ENCODE results near the gene LIG3.

Gene LIG3

DNA sequence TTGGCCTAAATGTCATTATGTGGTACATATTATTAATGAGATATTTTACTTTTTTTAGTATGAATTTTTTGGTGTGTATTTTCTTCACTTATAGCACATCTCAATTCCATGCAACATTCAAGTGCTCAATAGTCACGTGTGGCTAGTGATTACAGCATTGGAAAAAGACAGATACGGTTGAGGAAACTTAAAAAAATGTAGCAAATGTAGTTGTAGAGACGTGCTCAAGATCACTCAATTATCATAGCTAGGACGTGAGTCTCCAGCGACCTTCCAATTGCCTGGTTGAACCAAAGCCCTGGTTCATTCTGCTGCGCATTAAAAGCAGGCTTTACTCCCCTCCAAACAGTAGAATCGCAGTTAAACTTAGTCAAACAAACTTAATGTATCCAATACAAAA lies 1.2 kb upstream of the LIG3 start:
- no peak for DNase-seq (ENCODE audit: low read depth)
- no peak overlapping the region for H3K4me3 ChIP-seq (ENCODE audit: low read depth, low read length)
- in situ Hi-C loops (cut with HindIII; ENCODE audit: low sequenced_read_pairs): loop anchor here (25.0 kb wide), 1 partner anchor 608 kb away; the partner anchor contains the start of genes AP2B1 and PEX12
- TF ChIP-seq, protein P1, sequence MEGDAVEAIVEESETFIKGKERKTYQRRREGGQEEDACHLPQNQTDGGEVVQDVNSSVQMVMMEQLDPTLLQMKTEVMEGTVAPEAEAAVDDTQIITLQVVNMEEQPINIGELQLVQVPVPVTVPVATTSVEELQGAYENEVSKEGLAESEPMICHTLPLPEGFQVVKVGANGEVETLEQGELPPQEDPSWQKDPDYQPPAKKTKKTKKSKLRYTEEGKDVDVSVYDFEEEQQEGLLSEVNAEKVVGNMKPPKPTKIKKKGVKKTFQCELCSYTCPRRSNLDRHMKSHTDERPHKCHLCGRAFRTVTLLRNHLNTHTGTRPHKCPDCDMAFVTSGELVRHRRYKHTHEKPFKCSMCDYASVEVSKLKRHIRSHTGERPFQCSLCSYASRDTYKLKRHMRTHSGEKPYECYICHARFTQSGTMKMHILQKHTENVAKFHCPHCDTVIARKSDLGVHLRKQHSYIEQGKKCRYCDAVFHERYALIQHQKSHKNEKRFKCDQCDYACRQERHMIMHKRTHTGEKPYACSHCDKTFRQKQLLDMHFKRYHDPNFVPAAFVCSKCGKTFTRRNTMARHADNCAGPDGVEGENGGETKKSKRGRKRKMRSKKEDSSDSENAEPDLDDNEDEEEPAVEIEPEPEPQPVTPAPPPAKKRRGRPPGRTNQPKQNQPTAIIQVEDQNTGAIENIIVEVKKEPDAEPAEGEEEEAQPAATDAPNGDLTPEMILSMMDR (IDR thresholded peaks at IDR 0.05; ENCODE audit: low read depth, low read length, missing control alignments): no peak

DNA sequence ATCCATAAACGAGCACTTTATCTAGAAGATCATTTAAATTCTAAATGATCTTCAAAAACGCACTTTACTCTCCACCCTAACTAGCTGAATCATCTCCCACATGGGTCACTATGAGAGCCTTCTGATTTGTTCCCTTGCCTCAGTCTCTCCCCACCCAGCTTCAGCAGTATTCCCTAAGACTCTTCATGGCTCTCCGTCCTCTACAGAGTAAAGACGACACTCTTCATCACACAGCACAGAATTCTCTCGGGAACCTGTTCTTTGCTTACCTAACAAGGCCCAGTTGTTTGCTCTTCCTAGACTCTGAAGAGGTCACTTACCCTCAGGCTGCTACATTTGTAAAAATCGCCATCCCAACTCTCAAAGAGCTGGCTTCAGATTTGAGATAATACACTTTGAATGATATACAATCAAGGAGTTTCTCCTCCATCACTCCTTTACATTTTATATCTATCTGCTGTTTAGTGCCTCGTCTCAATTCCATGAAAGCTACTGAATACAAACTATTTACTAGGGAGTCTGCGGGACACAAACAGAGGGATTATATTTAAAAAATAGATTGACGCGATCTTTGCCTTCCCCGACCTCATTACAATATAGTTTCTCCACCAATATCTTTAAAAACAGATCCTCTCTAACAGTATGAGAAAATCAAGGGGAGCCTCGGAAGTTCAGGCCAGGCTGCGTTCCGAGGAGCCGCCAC lies 511 bp upstream of the LIG3 start:
- in situ Hi-C loops (cut with HindIII; ENCODE audit: low sequenced_read_pairs): loop anchor here (25.0 kb wide), 1 partner anchor 608 kb away; the partner anchor contains the start of genes AP2B1 and PEX12
- no peak for DNase-seq (ENCODE audit: low read depth)
- TF ChIP-seq, protein P1 (IDR thresholded peaks at IDR 0.05; ENCODE audit: low read depth, low read length, missing control alignments): no peak
- peak overlapping the region; percentile 82 for H3K4me3 ChIP-seq (ENCODE audit: low read depth, low read length)

DNA sequence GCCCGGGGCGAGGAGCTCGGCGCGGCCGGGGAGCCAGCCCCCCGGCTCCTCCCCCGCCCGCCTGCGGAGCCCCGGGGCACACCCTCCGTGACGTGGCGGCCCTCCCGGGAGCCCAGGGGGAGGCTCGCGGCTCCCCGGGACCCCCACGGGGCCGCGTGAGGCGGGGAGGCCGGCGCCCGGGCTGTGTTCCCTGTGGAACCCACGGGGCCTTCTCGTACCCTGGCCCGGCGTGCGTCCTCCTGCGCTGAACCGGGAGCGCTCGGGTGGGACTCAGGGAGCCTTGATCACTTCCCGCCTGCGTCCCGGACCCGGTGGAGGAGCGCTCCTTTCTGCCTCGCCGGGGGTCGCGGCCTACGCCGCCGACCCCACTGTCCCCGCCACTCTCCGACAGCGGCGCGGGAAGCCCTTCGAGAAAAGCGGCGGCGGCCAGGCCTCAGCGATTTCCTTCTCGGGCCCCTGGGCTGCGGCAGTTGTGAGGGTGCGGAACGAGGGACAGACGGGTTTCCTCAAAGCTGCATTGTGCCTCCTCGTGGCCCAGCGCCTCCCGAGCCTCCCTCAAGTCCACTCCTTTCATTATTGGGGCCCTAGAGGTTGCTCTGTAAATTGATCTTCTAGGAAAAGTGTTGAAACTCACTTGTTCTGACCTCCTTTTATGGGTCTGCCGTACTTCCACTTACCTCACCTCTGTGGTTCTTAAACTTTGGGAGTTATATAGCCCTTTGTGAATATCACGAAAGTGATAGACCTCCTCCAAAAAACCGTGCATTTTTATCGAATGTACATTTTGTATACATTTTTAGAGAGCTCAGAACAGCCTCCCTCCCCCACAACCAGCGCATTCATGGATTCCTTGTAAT lies 597 bp downstream of the LIG3 start:
- TF ChIP-seq, protein P1 (IDR thresholded peaks at IDR 0.05; ENCODE audit: low read depth, low read length, missing control alignments): peak; percentile 36
- in situ Hi-C loops (cut with HindIII; ENCODE audit: low sequenced_read_pairs): loop anchor here (25.0 kb wide), 1 partner anchor 606 kb away; the partner anchor contains the start of genes AP2B1 and PEX12
- peak; percentile 59 for DNase-seq (ENCODE audit: low read depth)
- H3K4me3 ChIP-seq (ENCODE audit: low read depth, low read length): peak overlapping the region; percentile 82

DNA sequence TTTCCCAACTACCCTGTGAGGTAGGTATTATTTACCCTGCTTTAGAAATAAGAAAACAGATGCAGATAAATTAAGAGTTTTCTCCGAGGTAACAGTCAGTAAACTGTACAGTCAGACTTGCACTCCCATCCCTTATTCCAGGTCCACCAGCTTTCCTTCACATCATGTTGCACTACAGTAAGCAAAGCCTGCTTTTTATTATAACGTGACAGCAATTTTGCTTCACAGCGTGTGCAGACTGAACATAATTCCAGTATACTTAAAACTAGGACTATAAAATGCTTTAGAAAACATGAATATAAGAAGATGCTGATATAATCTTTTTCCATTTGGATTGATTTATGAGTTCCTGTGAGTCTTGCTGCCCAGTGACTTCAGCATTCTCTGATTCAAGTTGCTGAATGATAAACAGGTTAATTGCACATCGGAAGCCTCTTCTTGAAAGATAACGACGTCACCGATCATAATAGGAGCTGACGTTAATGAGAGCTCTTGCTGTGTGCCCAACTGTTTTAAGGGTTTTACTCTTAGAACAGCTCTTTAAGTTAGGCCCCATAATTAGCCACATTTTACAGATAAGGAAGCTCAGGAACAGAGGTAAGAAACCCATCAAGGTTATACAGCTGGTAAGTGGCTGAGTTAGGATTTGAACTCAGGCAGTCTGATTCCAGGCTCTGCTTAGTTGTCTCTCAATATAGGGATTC lies 1.4 kb downstream of the LIG3 start:
- TF ChIP-seq, protein P1 (IDR thresholded peaks at IDR 0.05; ENCODE audit: low read depth, low read length, missing control alignments): no peak
- peak overlapping the region; percentile 82 for H3K4me3 ChIP-seq (ENCODE audit: low read depth, low read length)
- DNase-seq (ENCODE audit: low read depth): no peak
- in situ Hi-C loops (cut with HindIII; ENCODE audit: low sequenced_read_pairs): loop anchor here (25.0 kb wide), 1 partner anchor 606 kb away; the partner anchor contains the start of genes AP2B1 and PEX12

DNA sequence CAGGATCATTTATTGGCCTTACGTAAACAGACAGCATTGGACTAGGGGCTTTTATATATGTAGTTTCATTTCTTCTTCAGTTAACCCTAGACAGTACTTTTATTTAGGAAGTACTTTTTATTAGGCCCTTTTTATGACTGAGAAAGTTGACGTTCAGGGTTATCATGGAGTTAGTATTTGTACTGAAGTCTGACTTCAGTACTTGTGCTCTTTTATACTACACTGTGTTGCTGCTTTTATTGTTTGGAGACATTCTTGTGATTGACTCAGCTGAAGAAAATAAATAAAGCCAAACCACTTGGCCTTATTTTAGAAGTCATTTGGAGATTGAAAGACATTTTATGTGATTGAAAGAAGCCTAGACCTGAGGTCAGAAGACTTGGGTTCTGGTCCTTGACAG lies 6.9 kb downstream of the LIG3 start:
- in situ Hi-C loops (cut with HindIII; ENCODE audit: low sequenced_read_pairs): loop anchor here (25.0 kb wide), 1 partner anchor 600 kb away; the partner anchor contains the start of genes AP2B1 and PEX12
- DNase-seq (ENCODE audit: low read depth): no peak
- H3K4me3 ChIP-seq (ENCODE audit: low read depth, low read length): no peak overlapping the region
- TF ChIP-seq, protein P1 (IDR thresholded peaks at IDR 0.05; ENCODE audit: low read depth, low read length, missing control alignments): no peak

DNA sequence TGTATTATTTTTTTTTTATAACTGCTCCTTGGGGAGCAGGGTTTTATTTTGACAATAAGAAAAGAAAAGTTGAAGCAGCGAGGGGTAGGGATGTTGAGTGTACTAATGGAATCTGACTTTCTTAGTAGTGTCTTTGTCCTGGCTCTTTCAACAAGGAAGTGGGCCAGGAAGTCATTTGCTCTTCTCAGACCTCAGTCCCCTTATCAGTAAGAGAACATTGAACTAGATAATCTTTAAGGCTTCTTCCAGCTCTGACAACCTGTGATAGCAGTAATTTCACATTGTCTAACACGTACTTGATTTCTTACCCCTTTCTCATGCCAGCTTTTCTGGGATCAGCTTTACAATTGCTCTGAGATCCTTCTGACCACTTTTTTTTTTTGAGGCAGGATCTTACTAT lies 8.3 kb downstream of the LIG3 start:
- H3K4me3 ChIP-seq (ENCODE audit: low read depth, low read length): no peak overlapping the region
- DNase-seq (ENCODE audit: low read depth): no peak
- in situ Hi-C loops (cut with HindIII; ENCODE audit: low sequenced_read_pairs): loop anchor here (25.0 kb wide), 1 partner anchor 599 kb away; the partner anchor contains the start of genes AP2B1 and PEX12
- TF ChIP-seq, protein P1 (IDR thresholded peaks at IDR 0.05; ENCODE audit: low read depth, low read length, missing control alignments): no peak
